CD4-positive, alpha-beta T cell treated with Interleukin-6 at 100 ng/mL for 8 hours (primary cell): ENCODE results near the gene GPR4.

ENCODE experiments used
- DNase-seq: peaks from one replicate; pipeline ENCODE4 v3.0.0-alpha.2; 2020; ENCODE audit warnings: mixed read lengths, low spot score

GPR4 gene

DNA sequence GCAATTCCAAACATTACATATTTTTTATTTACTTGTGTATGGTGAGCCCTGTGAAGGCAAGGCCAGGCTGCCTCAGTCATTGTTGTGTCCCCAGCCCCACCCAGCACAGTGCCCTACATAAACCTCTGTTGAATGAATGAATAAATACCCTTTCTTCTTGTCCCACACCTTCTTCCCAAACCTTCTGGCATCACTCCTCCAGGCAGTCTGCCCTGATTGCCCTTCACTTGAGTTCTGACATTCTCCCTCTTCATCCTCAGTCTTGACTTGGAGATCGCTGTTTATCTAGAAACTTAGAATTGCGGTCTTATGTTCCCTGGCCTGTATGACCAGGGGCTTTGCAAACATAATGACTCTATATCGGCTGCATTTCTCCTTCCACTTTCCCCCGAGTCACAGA lies 12.2 kb downstream of the GPR4 start:
- no peak for DNase-seq

- DNase-seq, result no peak
Observed at GRCh38 chr19:45587873-45588272, 14.1 kb downstream of the GPR4 start.

- no peak for DNase-seq
Observed at GRCh38 chr19:45585158-45585577, 16.8 kb downstream of the GPR4 start.

GRCh38 chr19:45584332-45585157 lies 17.5 kb downstream of the GPR4 start, which contains the start of gene OPA3:
OPA3 (minus strand) TSS chr19:45584802; CDS start chr19:45584764, 38 bp downstream.
- peak; percentile 99 for DNase-seq

GRCh38 chr19:45581576-45581975 lies 20.4 kb downstream of the GPR4 start:
- DNase-seq, result no peak

DNA sequence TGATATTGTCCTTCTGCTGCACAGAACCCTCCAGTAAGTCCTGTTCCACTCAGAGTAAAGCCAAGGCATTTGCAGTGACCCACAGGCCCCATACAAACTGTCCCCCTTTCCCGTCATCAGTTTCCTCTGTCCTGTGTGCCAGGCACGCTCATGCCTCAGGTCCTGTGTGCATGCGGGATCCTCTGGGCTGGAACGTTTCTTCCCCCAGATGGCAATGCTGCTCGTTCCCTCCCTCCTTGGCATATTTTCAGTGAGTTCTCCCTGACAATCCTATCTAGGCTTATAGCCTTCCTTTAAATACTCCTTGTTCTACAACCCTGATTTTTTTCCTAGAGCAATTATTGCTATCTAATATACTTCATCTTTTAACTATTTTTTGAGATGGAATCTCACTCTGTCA lies 23.2 kb downstream of the GPR4 start:
- no peak for DNase-seq

DNA sequence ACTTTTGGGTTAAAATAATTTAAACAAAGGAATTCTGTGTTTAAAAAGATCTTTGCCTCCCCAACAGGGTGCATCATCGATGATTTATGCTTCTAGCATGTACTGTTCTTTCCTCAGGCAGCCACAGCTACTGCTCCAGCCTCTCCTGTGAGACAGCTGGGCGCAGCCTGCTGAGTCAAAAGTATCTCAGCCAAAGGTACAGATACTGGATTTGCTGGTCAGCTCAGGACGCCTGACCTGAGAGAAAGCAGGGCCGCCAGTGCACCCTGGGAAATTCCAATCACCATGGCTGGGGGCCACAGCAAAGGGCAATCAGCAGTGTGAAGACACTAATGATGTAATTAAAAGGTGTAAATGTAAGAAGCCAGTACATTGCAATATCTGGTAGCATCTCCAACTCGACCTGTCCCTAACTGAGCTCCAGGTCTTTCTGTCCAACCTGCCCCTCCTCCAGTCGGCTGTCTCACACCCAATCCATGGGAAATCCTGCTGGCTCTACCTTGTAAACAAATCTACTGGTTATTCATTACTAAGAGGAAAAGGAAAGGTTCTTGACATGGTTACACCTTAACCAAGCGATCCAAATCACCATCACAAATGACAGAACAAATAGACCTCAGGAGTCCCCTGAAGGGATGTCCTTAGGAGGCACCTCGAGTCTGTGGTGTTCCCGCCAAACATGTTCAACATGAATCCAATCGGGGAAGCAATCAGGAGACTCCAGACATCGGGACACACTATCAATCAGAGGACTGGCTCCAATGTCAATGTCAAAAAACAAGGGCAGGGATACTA lies 24.7 kb downstream of the GPR4 start:
- no peak for DNase-seq

GRCh38 chr19:45576682-45577081 lies 25.3 kb downstream of the GPR4 start:
- DNase-seq, result no peak

DNA sequence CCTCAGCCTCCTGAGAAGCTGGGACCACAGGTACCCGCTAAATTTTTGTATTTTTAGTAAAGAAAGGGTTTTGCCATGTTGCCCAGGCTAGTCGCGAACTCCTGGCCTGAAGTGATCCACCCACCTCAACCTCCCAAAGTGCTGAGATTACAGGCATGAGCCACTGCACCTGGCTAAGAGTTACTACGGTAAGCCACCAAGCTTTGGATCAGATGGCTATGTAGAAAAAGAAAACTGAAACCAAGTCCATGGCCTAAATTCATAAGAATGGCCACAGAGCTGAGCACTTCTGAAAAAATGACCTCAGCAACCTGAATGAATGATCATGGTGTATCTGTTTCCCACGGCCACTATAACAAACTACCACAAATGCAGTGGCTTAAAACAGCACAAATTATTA lies 26.8 kb downstream of the GPR4 start:
- no peak for DNase-seq

DNA sequence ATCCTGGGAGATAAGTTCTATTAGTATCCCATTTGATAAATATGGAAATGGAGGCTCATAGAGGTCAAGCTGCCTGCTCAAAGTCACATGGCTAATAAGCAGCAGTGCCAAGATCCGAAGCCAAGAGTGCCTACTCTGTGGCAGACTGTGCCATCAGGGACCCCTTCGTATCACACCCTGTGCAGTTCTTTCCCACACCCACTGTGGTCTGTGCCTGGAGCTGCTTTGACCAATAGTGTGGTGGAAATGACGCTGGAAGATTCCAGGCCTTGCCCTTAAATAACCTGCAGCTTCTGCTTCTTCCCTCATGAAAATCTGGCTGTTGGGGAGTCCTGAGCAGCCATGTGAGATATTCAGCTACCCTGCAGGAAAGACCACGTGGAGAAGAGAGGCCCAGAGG lies 27.5 kb downstream of the GPR4 start:
- DNase-seq, result no peak

GRCh38 chr19:45571457-45572220 lies 30.4 kb downstream of the GPR4 start:
- no peak for DNase-seq

DNA sequence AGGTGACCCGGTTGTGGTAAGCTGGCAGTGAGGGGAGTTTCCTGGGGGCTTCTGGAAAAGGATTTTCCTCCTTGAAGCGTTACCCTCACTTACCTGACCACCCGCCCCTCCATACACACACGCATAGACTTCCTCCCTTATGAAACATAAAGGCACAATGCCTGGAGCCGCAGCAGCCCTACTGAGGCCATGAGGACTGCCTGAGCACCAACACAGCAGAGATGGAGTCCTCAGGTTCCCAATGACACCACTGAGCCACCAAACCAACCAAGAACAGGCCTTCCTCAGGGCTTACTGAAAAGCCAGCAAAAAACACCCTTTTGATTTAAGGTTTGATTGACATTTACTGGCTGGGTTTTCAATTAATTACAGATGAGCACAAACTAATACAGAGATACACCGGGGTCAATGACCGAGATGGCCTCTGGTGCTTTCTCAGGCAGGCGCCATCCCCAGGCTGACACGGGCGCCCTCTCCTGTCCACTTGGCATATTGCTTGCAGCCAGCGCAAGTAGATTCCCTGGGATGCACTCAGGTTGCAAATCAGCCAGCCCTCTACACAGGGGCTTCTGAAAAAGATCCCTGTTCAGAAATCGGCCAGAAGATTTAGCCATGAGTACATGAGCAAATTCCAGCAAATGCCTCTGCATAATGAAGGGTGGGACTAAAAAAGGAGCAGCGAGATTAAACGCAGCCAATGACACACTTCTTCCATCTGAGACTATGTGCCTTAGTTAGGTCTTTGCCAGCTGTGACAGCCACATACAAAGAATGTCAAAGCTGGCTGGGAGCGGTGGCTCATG lies 32.2 kb downstream of the GPR4 start:
- peak; percentile 33 for DNase-seq

DNA sequence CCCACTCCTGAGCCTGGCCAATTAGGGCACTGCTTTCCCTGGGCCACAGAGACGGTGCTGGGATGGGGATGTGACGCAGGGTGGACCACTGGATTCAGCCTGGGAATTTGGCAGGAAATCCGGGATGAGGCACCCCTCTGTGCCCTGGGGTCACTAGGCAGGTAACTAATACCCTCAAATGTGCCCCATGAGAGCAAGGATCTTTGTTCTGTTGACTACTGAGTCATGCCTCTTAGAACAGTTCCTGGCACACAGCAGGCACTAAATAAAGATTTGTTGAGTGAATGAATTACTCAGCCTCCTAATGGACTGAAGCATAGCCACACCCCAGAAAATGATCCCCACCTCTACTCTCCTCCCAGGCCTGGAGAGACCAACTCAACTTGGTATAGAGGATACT lies 33.3 kb downstream of the GPR4 start:
- no peak for DNase-seq

DNA sequence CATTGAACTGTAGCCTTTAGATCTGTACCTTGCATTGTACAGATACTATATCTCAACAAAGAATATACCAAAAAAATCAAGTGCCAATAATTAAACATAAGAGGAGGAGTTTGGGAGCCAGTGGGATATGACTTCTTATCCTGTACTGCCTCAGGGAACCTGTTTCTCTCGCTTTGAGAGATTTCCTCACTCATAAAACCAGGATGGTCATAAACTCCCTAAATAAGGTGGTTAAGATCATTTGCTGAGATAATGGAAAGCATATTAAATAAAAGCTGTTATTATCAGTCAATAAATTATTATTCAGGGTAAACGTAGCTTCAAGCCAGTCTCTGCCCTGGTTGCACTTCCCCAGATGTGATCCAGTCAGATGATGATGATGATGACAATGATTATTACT lies 34.4 kb downstream of the GPR4 start:
- DNase-seq, result no peak

DNA sequence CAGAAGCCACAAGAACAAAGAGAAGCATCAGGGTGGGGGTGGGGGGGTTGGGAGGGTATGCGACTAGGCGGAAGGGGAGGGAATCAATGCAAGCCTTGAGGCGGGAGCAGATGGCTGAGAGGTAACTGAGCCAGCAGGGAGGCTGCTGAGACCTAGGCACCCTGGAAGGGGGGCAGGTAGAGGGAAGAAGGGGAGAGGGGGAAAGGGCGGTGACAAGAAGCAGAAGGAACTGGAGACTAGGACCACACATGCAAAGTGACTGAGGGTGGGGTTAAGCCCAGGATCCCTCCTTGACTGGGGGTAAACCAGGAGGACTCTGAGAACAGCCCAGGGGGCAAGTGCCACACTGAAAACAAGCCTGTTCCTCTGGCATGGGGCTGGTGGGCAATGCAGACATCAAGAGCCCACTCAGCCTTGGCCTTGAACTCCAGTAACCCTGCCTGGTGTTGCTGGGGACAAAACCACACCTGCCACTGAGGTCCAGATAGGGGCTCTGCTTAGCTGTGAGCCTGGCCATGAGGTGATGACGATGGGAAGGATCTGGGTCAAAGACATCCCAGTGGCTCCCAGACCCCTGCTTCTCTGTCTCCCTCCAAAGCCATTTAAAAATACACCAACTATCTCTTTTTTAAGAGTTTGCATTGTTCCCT lies 37.8 kb downstream of the GPR4 start:
- no peak for DNase-seq

DNA sequence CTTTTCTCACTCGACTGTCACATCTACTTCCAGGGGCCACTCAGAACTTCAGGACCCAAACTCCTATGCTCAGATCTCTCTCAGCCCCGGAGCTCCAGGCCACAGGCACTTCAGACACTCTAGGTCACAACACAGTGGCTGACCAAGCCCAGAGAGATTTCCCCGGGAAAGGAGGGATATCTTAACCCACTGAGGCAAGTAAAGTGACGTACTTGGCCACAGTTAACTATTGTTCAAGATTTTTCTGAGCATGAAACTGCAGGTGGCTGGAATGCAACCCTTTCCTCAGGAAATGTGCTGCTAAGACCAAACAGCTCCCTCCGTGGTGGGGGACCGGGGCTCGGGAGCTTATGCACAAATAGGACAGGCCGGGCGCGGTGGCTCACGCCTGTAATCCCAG lies 41.3 kb downstream of the GPR4 start:
- no peak for DNase-seq

GRCh38 chr19:45560038-45560437 lies 42.0 kb downstream of the GPR4 start:
- no peak for DNase-seq

DNA sequence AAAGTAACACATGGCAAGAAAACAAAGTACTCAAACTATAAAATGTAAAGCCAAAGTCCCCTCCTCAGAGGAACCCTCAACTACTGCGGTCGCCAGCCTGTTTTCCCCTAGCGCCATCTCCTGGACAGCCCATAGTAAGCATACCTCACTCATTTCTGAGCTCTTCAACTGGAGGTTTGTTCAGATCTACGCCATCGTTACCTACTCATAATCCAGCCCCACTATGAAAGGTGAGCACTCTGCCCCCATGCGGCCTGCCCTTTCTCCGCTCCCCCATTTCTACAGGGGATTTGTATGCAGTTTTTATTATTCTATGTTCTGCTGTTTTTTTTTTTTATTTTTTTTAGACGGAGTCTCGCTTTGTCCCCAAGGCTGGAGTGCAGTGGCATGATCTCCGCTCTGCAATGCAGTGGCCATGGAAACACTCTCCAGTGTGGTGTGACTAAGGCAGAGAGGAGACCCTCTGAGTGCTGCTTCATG lies 43.6 kb downstream of the GPR4 start:
- DNase-seq, result peak; percentile 70

- DNase-seq, result no peak
Observed at GRCh38 chr19:45556835-45557234, 45.2 kb downstream of the GPR4 start.

GRCh38 chr19:45554481-45554880 lies 47.5 kb downstream of the GPR4 start:
- DNase-seq, result no peak

GRCh38 chr19:45553464-45553863 lies 48.5 kb downstream of the GPR4 start:
- no peak for DNase-seq
